Keratinocyte (primary cell): Measurements from ENCODE around the gene RASAL2. TPM values are rescaled to one million over a fixed set of nuclear protein-coding genes. Genes with fewer than 3 reads are reported as not detected.
A peak's percentile ranks its signal among the peaks of the same experiment; 100 is the strongest.

Experiments used
- DNase-seq: peaks from one replicate; pipeline ENCODE4 v3.0.0-alpha.2; 2011; ENCODE audit warnings: low read depth, missing footprints, low spot score
- FAIRE-seq: peaks from 2 replicates; lab custom pipeline; 2011; peaks lifted over from hg19 to GRCh38; lab: Jason Lieb, UNC
- H2AFZ ChIP-seq: 2 replicates; pipeline ENCODE4 v1.6.0; 2012; ENCODE audit warnings: low read length, control low read depth, inconsistent platforms; ENCODE audit not compliant: control insufficient read depth
- H3K27ac ChIP-seq: 2 replicates; pipeline ENCODE4 v1.5.1; 2011; ENCODE audit warnings: low read length; ENCODE audit not compliant: control insufficient read depth, insufficient read depth
- H3K27me3 ChIP-seq: 3 replicates; pipeline ENCODE4 v1.6.0; 2011; ENCODE audit warnings: low read length; ENCODE audit not compliant: control insufficient read depth, insufficient read depth; ENCODE audit errors: extremely low read depth
- H3K36me3 ChIP-seq, 2 experiments: 2 replicates in 1 of 2; 3 replicates in 1 of 2; pipeline ENCODE4 v1.5.1; 2011; ENCODE audit warnings: low read length in 2 of 2, mild to moderate bottlenecking in 1 of 2; ENCODE audit not compliant: control insufficient read depth in 2 of 2, insufficient read depth in 2 of 2; ENCODE audit errors: extremely low read depth in 1 of 2
- H3K4me1 ChIP-seq: 3 replicates; pipeline ENCODE4 v1.5.1; 2011; ENCODE audit warnings: low read length; ENCODE audit not compliant: control insufficient read depth, insufficient read depth; ENCODE audit errors: extremely low read depth
- H3K4me2 ChIP-seq: 3 replicates; pipeline ENCODE4 v1.6.0; 2011; ENCODE audit warnings: low read depth, low read length; ENCODE audit not compliant: control insufficient read depth, insufficient read depth; ENCODE audit errors: extremely low read depth
- H3K4me3 ChIP-seq, 3 experiments: fragments of 200-600 bp in 1 of 3; sonication (generic) in 1 of 3; 2 replicates in 2 of 3; 3 replicates in 1 of 3; pipeline ENCODE4 v1.5.1; 2011 to 2016; ENCODE audit warnings: low read length in 3 of 3, mild to moderate bottlenecking in 3 of 3, control low read depth in 2 of 3, inconsistent platforms in 1 of 3, low read depth in 1 of 3, mixed read lengths in 1 of 3, mixed run types in 1 of 3, moderate library complexity in 1 of 3; ENCODE audit not compliant: control insufficient read depth in 2 of 3, insufficient read depth in 2 of 3; ENCODE audit errors: extremely low read depth in 1 of 3
- H3K79me2 ChIP-seq: 2 replicates; pipeline ENCODE4 v1.6.0; 2012; ENCODE audit warnings: low read length; ENCODE audit not compliant: control insufficient read depth, insufficient read depth
- H3K9ac ChIP-seq: 3 replicates; pipeline ENCODE4 v1.6.0; 2011; ENCODE audit warnings: low read length; ENCODE audit not compliant: control insufficient read depth, insufficient read depth; ENCODE audit errors: extremely low read depth
- H3K9me1 ChIP-seq: 3 replicates; pipeline ENCODE4 v1.6.0; 2011; ENCODE audit warnings: low read length; ENCODE audit not compliant: control insufficient read depth, insufficient read depth; ENCODE audit errors: extremely low read depth
- H3K9me3 ChIP-seq: 2 replicates; pipeline ENCODE4 v1.5.1; 2012; ENCODE audit warnings: low read depth, low read length; ENCODE audit not compliant: control insufficient read depth
- H4K20me1 ChIP-seq: 3 replicates; pipeline ENCODE4 v1.6.0; 2011; ENCODE audit warnings: low read length; ENCODE audit not compliant: control insufficient read depth, insufficient read depth; ENCODE audit errors: extremely low read depth
- EZH2 ChIP-seq: IDR thresholded peaks from one replicate; pipeline ENCODE4 v1.6.1; 2012; ENCODE audit warnings: inconsistent platforms, mild to moderate bottlenecking, low read length, moderate library complexity
- dilution Hi-C: fragments of 300-500 bp; cut with MboI; formaldehyde crosslinking; loops from one replicate; pipeline ENCODE4 v1.7.0; 2020; ENCODE audit warnings: low sequenced_read_pairs; ENCODE audit not compliant: extremely low pct_ligation_motif_present
- polyA plus RNA-seq, 5 experiments: library from polyadenylated mRNA; depleted of rRNA in 3 of 5; stranded (reverse) in 3 of 5; stranded (forward) in 1 of 5; unstranded in 1 of 5; fragments of >200 nt; gene quantifications; 1 replicate in 1 of 5; 2 replicates in 3 of 5; 3 replicates in 1 of 5; pipeline versions ENCODE4 v1.2.1 to v1.2.3, GENCODE V29; 2011 to 2012; ENCODE audit warnings: missing spikeins in 2 of 5, low read depth in 1 of 5, low replicate concordance in 1 of 5
- TF ChIP-seq, protein P1 (sequence below), 3 experiments: IDR thresholded peaks in 1 of 3; conservative IDR thresholded peaks in 1 of 3; optimal IDR thresholded peaks in 1 of 3; 2 replicates in 2 of 3; 3 replicates in 1 of 3; pipeline versions ENCODE3 to v1.5.1; 2011; ENCODE audit warnings: low read length in 3 of 3, mild to moderate bottlenecking in 3 of 3, moderate library complexity in 2 of 3, control low read depth in 1 of 3, inconsistent platforms in 1 of 3; ENCODE audit not compliant: insufficient read depth in 2 of 3; ENCODE audit errors: extremely low read depth in 1 of 3

RASAL2 gene
- polyA plus RNA-seq, 1 donor (not counting 4 experiments of a cell fraction or from before 2014, with no cell fraction given) = 27.2 TPM

DNA sequence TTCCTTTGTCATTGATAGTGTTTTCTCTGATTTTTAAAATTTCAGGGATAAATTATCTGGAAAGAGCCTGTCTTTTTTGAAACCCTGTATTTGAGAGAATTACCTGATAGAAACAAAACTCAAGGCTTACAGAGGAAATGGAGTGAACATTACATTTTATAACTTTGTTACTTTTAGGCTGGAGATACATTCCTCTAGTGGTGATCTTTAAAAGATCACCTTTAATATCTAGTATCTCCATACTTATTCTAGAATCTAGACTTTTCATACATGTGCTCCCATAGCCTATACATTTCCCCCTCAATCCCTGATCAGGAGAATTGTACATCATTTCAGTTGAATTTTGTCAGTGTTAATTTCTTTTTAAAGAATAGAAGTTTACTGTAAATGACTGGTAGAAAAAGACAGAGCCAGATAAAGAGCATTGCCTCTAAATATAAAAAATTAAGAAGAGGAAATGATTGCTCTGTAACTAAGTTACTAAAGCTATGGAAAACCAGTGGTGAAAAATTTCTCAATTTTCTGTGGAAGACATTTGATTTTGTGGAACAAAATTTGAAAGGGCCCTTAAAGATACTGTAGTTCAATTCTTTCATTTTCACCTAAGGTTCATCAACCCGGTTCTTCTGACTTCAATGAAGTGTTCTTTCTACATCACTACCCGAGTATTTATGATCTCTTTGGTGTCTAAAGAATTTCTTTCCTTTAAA is 33.7 kb downstream of the RASAL2 start:
- peak overlapping the region; percentile 64 for H3K9ac ChIP-seq
- no peaks in the 10 kb centered on the region for H4K20me1 ChIP-seq
- FAIRE-seq = peak; percentile 29

DNA sequence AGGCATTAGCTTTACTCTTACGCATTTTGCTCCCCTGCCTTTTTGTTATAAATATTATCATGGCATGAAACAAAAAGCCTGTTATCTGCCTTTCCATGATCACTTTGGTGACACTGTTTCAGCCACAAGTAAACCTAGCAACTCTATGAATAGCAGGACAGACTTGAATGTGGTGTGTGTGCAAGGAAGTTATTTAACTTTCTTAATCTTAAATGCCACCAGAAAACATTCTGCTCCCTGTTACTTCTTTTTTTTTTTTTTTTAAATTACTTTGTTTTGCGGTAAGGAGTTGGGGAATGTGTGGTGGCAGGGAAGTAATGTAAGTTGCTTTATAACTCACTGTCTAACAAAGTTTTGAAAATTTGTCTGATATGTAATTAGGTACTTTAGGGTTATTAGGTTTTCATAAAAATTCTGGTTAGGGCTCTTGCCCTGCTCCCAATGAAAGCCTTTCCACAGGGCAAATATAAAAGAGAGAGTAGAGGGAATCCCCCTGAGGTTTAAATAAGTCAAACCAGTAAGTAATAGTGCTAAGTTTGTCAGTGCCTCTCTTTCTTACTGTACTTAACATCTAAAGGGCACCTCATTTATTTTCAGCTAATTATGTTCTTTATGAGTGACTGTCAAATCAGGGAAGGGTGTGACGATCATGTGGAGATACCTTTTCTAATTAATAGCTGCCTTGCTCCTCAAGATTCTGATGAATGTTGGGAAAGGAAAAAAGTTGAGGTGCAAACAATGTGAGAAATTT is 39.5 kb downstream of the RASAL2 start:
- Histone ChIP-seq H4K20me1 (no peaks in the 10 kb centered on the region), H3K4me2 (no peak overlapping the region), H3K27me3 (no peaks in the 10 kb centered on the region), H3K4me1 (peaks cover 8% of the 10 kb centered on the region), H3K9me1 (peaks cover 2% of the 10 kb centered on the region), H2AFZ (no peak overlapping the region), H3K9ac (no peak overlapping the region), H3K4me3 (no peak overlapping the region), H3K27ac (no peak overlapping the region), H3K36me3 (no peaks in the 10 kb centered on the region), H3K9me3 (no peaks in the 10 kb centered on the region), H3K79me2 (peaks cover 74% of the 10 kb centered on the region)
- dilution Hi-C loops = no loop called here
- TF ChIP-seq, protein P1, sequence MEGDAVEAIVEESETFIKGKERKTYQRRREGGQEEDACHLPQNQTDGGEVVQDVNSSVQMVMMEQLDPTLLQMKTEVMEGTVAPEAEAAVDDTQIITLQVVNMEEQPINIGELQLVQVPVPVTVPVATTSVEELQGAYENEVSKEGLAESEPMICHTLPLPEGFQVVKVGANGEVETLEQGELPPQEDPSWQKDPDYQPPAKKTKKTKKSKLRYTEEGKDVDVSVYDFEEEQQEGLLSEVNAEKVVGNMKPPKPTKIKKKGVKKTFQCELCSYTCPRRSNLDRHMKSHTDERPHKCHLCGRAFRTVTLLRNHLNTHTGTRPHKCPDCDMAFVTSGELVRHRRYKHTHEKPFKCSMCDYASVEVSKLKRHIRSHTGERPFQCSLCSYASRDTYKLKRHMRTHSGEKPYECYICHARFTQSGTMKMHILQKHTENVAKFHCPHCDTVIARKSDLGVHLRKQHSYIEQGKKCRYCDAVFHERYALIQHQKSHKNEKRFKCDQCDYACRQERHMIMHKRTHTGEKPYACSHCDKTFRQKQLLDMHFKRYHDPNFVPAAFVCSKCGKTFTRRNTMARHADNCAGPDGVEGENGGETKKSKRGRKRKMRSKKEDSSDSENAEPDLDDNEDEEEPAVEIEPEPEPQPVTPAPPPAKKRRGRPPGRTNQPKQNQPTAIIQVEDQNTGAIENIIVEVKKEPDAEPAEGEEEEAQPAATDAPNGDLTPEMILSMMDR (optimal IDR thresholded peaks at IDR 0.05 in 1 of 3, IDR thresholded peaks at IDR 0.05 in 1 of 3, conservative IDR thresholded peaks at IDR 0.05 in 1 of 3; ENCODE audit: extremely low read depth in 1 of 3, insufficient read depth in 2 of 3, low read length in 3 of 3) = no peak
- TF ChIP-seq EZH2 = no peak
- DNase-seq (no peak), FAIRE-seq (no peak)

More for the DNA sequence above, 33.7 kb downstream of the RASAL2 start:
- H3K9me1 ChIP-seq = peaks cover 2% of the 10 kb centered on the region
- dilution Hi-C loops = no loop called here
- H3K79me2 ChIP-seq = peaks cover 75% of the 10 kb centered on the region
- H3K4me3 ChIP-seq = peak overlapping the region; percentile 22 to 44 (median 38)
- H3K9me3 ChIP-seq = no peaks in the 10 kb centered on the region
- peak overlapping the region; percentile 78 for H3K27ac ChIP-seq
- H3K4me1 ChIP-seq = peaks cover 48% of the 10 kb centered on the region
- no peaks in the 10 kb centered on the region for H3K36me3 ChIP-seq
- no peak overlapping the region for H2AFZ ChIP-seq
- TF ChIP-seq, protein P1 (optimal IDR thresholded peaks at IDR 0.05 in 1 of 3, IDR thresholded peaks at IDR 0.05 in 1 of 3, conservative IDR thresholded peaks at IDR 0.05 in 1 of 3; ENCODE audit: extremely low read depth in 1 of 3, insufficient read depth in 2 of 3, low read length in 3 of 3) = peak in 1 of 3 experiments; percentile 12
- no peak for TF ChIP-seq EZH2
- no peaks in the 10 kb centered on the region for H3K27me3 ChIP-seq
- peak overlapping the region; percentile 66 for H3K4me2 ChIP-seq
- DNase-seq = no peak
